Measurements from ENCODE around the gene MSI2.

The MSI2 gene

DNA sequence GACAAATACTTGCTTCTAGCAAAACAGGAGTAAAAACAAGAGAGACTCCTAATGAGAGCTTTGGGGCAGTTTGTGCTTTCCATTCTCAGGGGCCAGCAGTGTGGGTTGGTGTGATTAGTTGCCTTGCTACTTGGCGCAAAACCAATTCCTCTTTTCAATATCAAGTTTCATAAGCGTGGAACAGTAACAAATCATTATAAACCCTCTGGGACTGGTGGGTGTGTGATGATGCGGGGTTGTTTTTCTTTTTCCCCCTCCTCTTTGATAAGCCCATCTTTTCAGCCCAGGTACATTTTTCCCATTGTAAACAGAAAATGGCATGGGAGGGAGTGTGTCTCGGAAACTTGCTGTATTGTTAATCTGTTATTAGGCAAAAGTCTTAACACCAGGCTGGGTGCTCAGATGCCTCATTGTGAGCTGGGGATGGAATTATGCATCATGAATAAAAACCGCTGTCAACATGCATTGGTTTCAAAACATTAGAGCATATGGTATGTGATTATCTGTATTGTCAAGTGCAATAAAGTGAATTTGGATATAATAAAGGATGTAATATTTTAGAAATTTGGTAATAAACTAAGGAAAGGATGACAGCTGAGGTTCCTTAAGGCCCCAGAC is 322.4 kb downstream of the MSI2 start:
- no peak for DNase-seq (ENCODE audit: low spot score)

DNA sequence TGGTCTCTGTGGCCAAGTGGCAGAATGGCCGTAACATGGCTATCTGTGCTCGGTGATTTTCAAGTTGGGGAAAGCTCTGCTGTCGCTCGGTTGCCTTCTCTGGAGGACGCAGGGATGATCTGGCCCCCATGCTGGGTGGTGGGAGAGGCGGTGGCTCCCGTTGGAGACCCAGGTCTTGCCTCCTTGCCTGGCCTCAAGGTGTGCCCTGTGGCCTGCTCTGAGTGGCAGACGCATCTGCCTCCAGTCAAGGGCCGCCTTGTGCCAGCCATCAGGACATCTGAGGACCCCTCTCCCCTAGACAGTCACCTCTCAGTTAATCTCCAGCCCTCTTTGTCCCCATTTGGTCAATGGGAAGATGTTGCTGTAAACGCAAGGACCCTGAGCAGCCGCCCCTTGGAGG is 322.9 kb downstream of the MSI2 start:
- no peak for DNase-seq (ENCODE audit: low spot score)

DNA sequence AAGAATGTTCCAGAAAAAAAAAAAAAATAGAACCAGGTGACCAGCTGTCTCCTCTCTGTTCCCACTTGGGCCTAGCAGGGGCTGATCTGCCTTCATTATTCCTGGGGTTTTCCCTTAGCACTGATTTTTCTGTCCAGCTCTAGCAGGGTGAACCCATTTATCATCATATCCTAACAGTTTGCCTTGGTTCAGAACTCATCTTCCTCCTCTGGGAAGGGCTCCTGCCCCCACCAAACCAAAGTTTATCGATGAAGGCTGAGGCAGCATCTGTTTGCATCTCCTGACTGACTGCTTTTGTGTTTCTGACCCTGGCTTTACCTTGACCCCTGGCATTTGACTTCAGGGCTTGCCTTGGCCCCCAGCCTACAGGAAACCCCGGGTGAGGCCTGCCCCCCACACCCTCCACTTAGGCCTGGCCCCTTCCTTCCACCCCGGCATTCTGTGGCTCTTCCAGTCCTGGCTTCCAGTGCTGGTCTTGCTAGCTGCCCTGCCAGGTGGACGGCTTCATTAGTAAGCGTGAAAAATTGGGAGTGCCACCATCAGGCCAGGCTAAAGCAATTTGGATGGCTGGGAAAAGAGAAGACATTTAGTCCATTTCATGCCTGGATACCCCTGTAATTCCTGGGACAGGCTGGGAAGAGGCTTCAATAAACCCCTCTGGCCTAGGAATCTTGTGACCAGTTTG is 323.9 kb downstream of the MSI2 start:
- no peak for DNase-seq (ENCODE audit: low spot score)

DNA sequence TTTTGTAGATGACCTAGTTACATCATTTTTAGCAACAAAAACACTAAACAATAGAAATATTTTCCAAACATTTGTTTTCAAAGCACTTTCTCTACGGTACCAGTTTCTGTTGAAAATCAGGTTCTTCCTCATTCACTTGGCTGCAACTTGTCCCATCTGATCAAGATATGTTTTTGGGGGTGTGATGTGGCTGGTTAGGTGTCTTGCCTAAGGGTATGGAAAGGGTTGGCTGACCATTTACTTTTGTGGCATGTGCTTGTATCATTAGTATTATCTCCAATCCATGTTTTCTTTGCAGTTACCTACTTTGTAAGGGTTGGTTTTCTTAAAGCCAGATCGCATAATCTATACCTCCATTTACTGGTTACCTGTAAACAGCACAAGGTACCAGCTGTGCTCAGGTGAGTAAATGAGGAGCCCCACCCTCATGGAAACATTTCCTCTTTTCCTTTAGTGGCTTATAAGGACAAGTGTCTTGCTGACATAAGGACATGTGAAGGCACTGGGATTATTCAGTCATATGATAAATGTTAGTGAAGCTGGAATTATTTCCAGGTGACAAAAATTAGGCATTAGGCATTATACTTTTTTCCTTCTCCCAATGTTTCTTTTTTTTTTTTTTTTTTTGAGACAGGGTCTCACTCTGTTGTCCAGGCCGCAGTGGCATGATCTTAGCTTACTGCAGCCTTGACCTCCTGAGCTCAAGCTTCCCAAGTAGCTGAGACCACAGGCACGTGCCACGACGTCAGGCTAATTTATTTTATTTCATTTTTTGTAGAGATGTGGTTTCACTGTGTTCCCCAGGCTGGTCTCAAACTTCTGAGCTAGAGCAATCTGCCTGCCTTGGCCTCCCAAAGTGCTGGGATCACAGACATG is 326.8 kb downstream of the MSI2 start:
- no peak for DNase-seq (ENCODE audit: low spot score)

DNA sequence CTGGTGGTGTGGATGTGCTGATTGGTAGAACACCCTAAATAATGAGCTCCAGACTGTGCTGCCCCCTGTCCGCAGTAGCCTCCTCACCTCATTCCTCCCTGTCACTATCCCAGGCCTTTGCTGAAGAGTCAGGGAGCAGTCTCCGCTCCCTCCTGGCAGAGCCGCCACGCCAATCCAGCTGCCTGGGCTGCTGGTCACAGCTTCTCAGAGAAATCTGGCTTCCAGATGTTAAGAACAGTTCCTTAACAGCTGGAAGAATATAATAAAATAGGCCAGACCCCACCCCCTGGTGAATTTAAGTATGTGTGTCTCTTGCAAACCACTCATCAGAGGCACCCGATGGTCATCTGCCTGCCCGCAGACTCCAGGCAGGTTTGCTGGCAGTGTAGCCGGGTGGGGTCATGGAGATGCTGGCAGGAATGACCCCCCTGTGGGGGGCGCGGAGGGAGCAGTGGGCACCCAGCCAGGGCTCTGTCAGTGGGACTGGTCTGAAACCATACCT is 327.8 kb downstream of the MSI2 start:
- DNase-seq (ENCODE audit: low spot score): no peak

DNA sequence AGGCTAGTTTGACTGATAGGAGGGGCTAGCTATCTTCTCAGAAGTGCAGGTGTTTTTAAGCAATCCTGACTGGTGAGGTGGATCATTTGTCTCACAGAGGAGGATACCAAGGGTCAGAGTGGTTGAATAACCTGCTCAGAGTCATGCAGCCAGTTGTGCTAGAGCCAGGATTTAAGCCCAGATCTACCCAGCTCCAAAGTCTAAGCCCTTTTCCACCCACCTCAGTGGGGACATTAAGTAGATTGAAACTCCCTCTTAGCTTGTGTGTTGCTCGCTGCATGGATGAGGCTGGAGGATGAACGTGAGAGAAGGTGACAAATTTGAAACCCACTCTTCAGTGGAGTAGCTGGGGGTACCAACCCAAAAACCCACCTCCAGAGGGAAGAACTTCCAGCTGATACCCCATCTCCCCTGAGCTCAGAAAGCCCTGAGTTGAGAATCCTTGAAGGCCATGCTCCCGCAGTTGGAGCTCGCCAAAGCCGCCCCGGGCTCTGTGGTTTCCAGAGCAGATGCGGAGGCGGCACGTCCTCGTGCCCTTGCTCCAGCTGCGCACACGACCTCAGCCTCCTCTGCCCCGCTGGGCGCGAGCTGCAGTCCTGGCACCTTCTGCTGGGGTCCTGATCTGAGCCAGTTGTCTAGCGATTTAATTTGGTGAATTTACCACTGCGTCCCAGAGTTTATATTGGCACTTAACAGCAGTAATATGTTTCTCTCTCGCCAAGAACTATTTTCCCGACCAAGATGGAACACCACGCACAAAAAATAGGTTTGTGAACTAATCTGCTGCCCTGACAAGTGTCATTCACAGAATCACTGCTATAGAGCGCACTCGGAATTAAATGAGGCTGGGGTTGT is 329.2 kb downstream of the MSI2 start:
- no peak for DNase-seq (ENCODE audit: low spot score)

DNA sequence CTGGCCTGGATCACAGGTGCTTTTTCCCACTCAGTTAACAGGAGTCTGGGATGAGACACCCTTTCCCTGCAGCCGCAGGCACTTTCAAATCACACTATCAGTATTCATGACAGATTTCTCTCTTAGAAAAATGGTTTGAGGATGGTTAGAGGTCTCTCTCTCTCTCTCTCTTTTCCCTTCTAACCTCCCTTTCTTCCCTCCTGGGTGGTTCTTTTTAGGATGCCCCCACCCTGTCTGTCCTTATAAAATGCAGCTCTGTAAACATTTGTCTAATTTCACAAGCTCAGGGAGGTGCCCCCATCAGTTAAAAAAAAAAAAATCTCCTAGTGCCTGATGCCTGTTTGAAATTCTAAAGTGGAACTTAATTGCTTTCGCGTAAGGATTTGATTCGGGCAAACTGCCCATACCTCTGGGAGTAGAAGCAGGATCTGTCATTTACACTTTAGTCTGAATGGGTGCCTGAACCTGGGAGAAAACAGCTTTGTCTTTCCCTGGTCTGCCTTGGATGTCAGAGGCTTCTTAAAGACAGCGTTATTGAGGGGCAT is 329.9 kb downstream of the MSI2 start:
- no peak for DNase-seq (ENCODE audit: low spot score)

DNA sequence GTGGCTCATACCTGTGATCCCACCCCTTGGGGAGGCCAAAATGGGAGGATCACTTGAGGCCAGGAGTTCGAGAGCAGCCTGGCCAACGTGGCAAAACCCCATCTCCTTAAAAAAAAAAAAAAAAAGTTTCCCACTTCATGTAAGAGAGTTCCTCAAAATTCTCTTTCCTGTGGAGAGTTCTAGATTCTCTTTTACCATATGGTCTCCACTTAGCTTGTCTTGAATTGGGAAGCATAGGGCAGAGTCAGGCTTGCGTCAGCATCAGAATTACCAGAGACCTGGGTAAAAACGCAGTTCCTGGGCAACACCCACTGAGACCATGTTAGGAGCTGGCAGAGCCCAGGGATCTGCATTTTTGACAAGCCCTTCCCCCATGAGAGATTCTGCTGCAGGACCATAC is 330.4 kb downstream of the MSI2 start:
- DNase-seq (ENCODE audit: low spot score): no peak

DNA sequence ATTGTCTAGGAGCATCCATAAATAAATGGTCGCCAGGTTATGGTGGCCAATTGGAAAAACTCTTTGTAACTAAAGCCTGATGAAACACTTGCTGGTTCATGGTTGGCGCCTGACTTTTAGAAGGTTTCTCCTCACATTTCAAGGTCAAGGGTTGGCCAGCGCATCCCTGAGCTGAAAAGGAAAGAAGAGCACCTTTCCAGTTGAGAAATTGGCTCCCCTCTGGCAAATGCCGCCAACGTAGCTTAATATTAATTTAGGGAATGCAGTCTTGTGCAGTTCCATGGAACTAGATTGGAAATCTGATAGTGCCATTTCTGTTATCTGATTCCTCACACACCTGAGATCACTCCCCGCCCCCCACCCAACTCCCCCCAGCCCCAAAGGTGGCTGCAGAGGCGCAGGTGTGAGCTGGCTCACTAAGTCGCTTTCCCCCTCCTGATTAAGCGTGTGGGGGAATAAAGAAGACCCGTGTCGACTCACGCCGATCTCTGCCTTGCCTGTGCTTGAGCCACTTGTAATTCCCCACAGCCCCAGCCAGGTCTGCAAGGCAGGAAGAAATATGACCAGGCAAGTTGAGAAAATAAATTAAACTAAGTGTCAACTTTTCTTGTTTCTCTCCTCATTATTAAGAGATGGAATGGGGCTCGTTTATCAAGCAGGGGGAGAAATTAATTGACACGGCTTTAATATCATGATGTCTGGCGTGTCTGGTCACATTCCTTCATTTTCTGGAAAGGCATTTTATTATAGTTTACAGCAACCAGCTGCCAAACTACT is 331.1 kb downstream of the MSI2 start:
- no peak for DNase-seq (ENCODE audit: low spot score)

DNA sequence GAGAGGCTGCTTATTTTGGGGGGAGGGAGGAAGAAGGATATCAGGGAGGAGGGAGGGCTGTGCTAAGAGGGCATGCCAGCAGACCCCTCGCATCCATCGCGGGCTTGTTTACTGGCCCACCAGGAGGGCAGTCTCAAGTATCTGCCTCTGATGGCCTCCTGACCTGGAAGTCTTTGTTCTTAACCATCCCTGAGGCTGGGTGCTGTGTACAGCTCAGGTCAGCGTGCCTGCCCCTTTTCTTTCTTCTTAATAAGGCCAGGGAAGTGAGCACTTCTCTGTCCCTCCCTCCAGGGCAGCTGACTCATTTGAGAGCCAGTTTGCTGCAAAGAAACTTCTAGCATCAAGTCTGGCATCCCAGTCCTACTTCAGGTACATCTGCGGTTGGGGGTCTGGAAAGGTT is 331.8 kb downstream of the MSI2 start:
- DNase-seq (ENCODE audit: low spot score): no peak

DNA sequence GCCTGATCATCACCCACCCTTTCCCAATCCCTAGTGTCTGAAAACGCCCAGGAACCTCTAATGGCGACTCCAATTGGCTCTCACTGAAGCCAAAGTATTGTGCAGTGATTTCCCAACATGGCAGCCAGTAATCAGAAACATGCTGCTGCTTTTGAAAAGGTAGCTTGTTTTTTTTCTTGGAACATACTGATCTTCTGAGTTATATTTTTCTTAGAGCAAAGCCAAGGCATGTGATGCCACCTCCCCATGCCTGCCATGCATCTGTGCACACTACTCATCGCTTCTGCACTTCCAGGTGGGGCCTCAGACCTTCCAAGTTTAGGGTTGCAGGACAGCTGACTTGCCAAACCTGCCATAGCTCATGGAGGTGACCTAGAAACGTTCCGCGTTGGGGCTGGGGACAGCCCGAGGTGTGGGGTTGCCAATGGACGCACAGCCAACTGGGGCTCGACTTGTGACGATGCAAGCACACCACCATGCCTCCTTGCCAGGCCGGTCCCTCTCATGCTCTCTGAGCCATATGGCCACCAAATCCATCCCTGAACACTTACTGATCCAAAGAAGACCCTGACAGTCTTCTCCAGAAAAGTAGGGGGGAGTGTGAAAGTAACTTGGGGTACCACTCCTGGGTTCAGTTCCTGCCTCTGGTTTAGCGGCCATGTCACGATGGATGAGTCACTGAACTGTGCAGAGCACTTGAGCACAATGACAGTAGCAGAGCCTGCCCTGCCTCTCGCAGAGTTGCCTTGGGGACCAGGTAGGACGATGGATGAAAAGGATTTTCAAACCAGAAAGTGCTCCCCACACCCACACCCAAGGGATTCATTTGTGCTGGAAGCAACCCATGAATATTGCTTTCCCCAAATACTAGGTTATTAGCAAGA is 333.1 kb downstream of the MSI2 start:
- no peak for DNase-seq (ENCODE audit: low spot score)

DNA sequence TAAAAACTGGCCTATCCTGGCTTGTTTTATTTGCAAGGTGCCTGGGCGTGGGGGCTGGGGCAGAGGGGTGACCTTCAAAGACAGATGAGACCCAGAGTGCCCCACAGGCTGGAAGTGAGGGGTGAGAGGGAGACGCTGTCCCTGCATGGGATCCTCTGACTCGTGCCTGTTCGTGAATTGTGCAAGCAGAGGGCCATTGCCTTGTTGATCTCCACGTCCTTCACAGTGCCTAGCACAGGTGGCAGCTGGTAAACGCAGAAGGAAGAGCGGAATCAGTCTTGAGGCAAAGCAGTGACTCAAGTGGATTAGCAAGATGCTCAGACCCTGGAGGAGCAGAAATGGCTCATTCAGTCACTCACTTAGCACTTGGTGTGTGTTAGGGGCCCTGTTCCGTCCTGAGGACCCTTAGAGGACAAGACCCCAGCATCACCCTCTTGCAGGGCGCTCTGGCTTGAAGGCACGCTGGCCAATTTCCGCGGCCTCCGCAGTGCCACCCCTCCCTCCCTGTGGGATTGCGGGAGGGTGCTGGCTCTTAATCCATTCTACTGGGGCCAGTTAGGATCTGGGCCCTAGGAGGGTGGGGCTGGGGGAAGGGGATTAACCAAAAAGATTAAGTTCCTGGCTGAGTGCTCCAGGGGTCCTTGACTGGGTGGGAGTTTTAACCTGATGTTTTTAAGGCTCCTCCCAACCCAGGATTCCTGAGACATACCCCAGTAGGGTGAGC is 337.6 kb downstream of the MSI2 start:
- DNase-seq (ENCODE audit: low spot score): no peak

DNA sequence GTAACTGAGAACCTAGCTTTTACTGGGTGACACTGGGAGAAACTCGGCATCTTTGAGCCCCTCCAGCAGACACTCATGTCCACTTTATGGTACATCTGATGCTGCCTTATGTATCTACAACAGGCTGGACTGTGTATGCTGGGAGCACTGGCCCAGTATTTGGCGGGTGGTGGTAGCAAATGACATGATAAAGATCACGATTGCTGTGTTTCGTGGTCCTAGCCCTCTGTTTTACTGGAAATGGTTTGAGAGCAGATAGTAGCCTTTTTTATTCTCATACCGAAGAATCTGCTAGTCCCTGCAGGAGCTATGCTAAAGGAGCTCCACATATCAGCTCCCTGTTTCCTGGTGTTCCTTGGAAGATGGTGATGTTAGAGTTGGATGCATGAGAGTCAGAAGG is 338.4 kb downstream of the MSI2 start:
- no peak for DNase-seq (ENCODE audit: low spot score)

DNA sequence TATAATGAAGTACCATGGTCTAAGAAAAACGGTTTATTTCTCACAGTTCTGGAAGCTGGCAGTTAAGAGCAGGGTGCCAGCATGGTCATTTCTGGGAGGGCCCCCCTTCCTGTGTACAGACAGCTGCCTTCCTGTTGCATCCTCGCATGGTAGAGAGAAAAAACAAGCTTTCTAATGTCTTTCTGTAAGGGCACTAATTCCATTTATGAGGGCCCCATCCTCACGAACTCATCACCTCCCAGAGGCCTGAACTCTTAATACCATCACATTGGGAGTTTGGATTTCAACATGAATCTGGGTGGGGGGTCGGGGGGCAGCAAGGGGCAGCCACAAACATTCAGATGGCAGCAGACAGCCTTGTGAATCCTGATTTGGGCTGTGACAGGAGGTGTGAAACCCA is 339.1 kb downstream of the MSI2 start:
- DNase-seq (ENCODE audit: low spot score): no peak

DNA sequence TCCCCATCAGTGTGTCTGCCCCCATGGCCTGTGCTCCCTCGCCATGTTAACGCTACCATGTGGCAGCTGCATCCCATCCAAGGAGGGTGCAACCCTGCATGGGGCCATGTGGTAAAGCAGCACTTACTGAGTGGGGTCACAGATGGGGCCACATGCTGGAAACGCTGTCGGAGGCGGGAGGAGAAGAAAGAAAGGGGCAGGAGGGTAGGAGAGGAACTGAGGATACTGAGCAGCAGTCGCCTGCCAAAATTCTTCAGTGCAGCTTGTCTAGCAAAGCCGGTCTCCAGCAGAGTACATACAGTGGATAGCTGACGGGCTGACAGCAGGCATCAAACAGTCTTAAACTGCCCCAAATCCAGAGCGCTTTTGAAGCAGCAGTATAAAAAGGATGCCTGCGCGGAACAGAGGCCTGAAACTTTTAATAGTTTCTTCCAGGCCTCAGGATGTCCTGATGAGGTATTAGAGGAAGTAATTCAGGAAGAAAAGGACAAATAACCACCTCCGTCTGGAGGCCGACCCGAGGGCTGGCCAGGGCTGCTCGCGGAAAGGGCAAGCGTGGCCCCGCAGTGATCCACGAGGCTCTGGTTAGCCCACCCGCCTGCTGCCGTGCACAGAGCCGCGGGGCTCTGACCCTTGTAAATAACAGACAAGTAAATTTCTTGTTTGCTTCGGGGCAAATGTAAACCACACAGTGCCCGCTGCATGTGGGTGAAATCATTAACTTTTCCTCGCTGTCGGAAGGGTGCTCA is 339.8 kb downstream of the MSI2 start:
- no peak for DNase-seq (ENCODE audit: low spot score)

DNA sequence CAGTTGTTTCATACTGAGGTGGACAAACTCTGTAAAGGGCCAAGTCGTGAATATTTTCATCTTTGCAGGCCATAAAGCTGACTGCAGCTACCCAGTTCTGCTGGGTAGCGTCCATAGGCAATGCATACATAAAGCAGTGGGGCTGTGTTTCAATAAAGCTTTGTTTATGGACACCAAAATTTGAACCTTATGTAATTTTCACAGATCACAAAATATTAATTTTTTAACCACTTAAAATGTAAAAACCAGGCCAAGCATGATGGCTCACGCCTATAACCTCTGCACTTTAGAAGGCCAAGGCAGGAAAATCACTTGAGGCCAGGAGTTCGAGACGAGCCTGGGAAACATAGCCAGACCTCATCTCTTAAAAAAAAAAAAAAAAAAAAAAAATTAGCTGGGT is 340.8 kb downstream of the MSI2 start:
- no peak for DNase-seq (ENCODE audit: low spot score)

DNA sequence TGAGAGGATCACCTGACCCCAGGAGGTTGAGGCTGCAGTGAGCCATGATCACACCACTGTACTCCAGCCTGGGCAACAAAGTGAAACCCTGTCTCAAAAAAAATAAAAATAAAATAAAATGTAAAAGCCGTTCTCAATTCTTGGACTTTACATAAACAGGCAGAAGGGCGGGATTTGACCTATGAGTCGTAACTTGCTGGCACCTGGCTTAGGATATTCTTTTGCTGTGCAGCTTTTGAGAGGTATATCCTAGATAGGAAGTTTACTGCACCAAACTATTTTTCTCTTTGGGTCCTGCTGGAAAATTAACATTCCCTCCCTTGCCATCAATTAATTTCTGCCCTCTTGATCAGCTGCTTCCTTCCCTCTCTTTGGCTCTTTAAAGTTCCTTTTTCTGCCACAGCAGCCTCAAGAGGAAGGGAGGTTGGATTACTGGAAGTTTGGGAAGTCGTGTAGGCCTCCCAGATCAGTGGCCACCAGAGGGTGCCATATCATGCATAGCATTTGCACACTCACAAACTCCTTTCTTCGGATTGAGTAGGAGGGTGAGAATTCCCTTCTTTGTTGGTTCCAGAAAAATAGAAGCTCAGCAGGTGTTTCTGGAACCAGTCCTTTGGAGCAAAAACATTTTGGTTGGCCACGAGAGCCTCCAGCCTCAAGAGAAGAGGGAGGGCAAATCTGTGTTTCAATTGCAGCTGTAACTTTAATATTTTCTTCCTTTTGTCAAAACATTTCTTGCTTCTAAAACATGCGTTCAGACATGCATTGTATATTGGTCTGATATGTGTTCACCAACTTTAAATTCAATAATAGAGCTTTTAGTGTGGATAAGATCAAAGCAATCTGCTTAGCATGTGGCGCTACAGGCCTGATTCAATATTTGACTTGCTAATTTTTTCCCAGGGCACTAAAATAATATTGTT is 341.5 kb downstream of the MSI2 start:
- DNase-seq (ENCODE audit: low spot score): peak; percentile 82

All from AG08396 (cell line).